Upper lobe of left lung (tissue), 6 donors: Measurements from ENCODE around the gene DLGAP4. TPM values are rescaled to one million over a fixed set of nuclear protein-coding genes. Genes with fewer than 3 reads are reported as not detected.
A peak's percentile ranks its signal among the peaks of the same experiment; 100 is the strongest.

Experiments used
- ATAC-seq, 2 donors: fragments of 200-7000 bp; cut with Tn5 transposase; one replicate each; pipeline ENCODE4 v1.9.1; 2022; ENCODE audit warnings: mild to moderate bottlenecking in 2 of 2, moderate library complexity in 2 of 2; ENCODE audit not compliant: low FRiP score in 2 of 2
- DNase-seq, 2 donors: peaks; one replicate each; pipeline ENCODE4 v3.0.0-alpha.2; 2019 to 2020
- H3K27ac ChIP-seq, 4 donors: fragments of 200-600 bp; sonication (generic); one replicate each; pipeline ENCODE4 v1.5.1; 2016 to 2019
- H3K27me3 ChIP-seq, 4 donors: fragments of 200-600 bp; sonication (generic); one replicate each; pipeline ENCODE4 v1.5.1; 2017 to 2019
- H3K36me3 ChIP-seq, 4 donors: fragments of 200-600 bp; sonication (generic); one replicate each; pipeline ENCODE4 v1.5.1; 2016 to 2019
- H3K4me1 ChIP-seq, 4 donors: fragments of 200-600 bp; sonication (generic); one replicate each; pipeline ENCODE4 v1.5.1; 2018 to 2019
- H3K4me3 ChIP-seq, 4 donors: fragments of 200-600 bp; sonication (generic); one replicate each; pipeline ENCODE4 v1.5.1; 2017 to 2019; ENCODE audit warnings: mild to moderate bottlenecking in 2 of 4, moderate library complexity in 1 of 4
- H3K9me3 ChIP-seq, 4 donors: fragments of 200-600 bp; sonication (generic); one replicate each; pipeline ENCODE4 v1.5.1; 2018 to 2019
- EP300 ChIP-seq, 4 donors: sonication (generic); formaldehyde crosslinking; IDR thresholded peaks; one replicate each; pipeline ENCODE4 v1.5.1; 2017; ENCODE audit warnings: antibody characterized with exemption in 4 of 4, control low read depth in 2 of 4
- POLR2A ChIP-seq, 4 donors: fragments of 450-650 bp; IDR thresholded peaks; one replicate each; pipeline ENCODE4 v1.5.1; 2016 to 2017; ENCODE audit warnings: antibody characterized with exemption in 4 of 4, mild to moderate bottlenecking in 2 of 4
- POLR2AphosphoS5 ChIP-seq, 2 donors: sonication (generic); formaldehyde crosslinking; IDR thresholded peaks; one replicate each; pipeline ENCODE4 v1.5.1; 2017; ENCODE audit warnings: antibody characterized with exemption in 2 of 2
- WGBS, 2 donors: methylation state at CpG; one replicate each; pipeline ENCODE4 v1.1.5; 2017 to 2018; 5-methylcytosine and 5-hydroxymethylcytosine counted together
- total RNA-seq, 6 donors: library from RNA; depleted of rRNA in 4 of 6; stranded (reverse); fragments of >200 nt in 4 of 6; gene quantifications; one replicate each; pipeline versions ENCODE4 v1.1.0 to v1.2.1, GENCODE V29; 2016 to 2021
- TF ChIP-seq, protein P1 (sequence below), 6 experiments: fragments of 450-650 bp in 4 of 6; fragments of 200-600 bp in 2 of 6; sonication (generic) in 2 of 6; IDR thresholded peaks; one replicate each; pipeline ENCODE4 v1.5.1; 2016 to 2019; ENCODE audit warnings: antibody characterized with exemption in 6 of 6
- donor health status: DM: no; HTN: no; CAD: no; lungs with moderate emphysema.
- donor health status: DM: no; HTN: yes; CAD: no; lungs with severe emphysema.

DLGAP4 gene
- total RNA-seq, 6 donors from 2014 or later, result 31.5 to 92.0 (median 49.9) TPM

DNA sequence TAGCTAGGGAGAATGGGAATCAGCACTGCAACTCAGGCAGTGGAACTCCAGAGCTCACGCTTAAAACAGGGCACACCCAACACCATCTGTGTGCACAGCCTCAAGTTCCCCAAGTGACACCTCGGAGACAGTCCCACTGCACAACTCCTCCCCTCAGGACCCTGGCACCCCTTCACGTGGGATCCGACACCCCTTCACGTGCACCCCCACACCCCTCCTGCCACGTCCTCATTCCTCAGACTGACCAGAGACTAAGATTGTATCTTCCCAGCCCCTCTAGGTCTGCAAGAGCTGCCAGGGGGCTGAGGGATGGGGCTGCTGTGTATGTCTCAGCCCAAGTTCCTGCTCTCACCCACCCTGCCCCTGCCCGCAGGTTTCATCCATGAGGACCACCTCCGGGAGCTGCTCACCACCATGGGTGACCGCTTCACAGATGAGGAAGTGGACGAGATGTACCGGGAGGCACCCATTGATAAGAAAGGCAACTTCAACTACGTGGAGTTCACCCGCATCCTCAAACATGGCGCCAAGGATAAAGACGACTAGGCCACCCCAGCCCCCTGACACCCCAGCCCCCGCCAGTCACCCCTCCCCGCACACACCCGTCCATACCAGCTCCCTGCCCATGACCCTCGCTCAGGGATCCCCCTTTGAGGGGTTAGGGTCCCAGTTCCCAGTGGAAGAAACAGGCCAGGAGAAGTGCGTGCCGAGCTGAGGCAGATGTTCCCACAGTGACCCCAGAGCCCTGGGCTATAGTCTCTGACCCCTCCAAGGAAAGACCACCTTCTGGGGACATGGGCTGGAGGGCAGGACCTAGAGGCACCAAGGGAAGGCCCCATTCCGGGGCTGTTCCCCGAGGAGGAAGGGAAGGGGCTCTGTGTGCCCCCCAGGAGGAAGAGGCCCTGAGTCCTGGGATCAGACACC lies 242.8 kb downstream of the DLGAP4 start:
- WGBS, 2 donors, result 87 to 89% methylated on average over 15 to 17 of the region's 23 CpGs
- Histone ChIP-seq H3K27ac (peak overlapping the region in 1 of 4 donors; percentile 35), H3K9me3 (no peaks in the 10 kb centered on the region), H3K4me1 (peaks cover 7 to 15% (median 10%) of the 10 kb centered on the region in 4 donors), H3K4me3 (no peak overlapping the region), H3K27me3 (no peaks in the 10 kb centered on the region), H3K36me3 (peaks cover 0 to 46% (median 19%) of the 10 kb centered on the region in 4 donors)
- DNase-seq, result no peak
- ATAC-seq, result no peak
- TF ChIP-seq, protein P1, sequence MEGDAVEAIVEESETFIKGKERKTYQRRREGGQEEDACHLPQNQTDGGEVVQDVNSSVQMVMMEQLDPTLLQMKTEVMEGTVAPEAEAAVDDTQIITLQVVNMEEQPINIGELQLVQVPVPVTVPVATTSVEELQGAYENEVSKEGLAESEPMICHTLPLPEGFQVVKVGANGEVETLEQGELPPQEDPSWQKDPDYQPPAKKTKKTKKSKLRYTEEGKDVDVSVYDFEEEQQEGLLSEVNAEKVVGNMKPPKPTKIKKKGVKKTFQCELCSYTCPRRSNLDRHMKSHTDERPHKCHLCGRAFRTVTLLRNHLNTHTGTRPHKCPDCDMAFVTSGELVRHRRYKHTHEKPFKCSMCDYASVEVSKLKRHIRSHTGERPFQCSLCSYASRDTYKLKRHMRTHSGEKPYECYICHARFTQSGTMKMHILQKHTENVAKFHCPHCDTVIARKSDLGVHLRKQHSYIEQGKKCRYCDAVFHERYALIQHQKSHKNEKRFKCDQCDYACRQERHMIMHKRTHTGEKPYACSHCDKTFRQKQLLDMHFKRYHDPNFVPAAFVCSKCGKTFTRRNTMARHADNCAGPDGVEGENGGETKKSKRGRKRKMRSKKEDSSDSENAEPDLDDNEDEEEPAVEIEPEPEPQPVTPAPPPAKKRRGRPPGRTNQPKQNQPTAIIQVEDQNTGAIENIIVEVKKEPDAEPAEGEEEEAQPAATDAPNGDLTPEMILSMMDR (IDR thresholded peaks at IDR 0.05), result no peak

GRCh38 chr20:36549628-36549941 lies 243.4 kb downstream of the DLGAP4 start:
- Histone ChIP-seq H3K9me3 (no peaks in the 10 kb centered on the region), H3K27me3 (no peaks in the 10 kb centered on the region), H3K36me3 (peaks cover 0 to 46% (median 19%) of the 10 kb centered on the region in 4 donors), H3K4me3 (no peak overlapping the region), H3K27ac (peak overlapping the region in 3 of 4 donors; percentile 2 to 48 (median 35)), H3K4me1 (peaks cover 2 to 8% (median 4%) of the 10 kb centered on the region in 4 donors)
- TF ChIP-seq POLR2A (IDR thresholded peaks at IDR 0.05) (no peak), EP300 (IDR thresholded peaks at IDR 0.05) (no peak), POLR2AphosphoS5 (IDR thresholded peaks at IDR 0.05) (no peak)
- TF ChIP-seq, protein P1 (IDR thresholded peaks at IDR 0.05), result no peak
- peak in 1 of 2 donors; percentile 3 for ATAC-seq
- DNase-seq, result no peak
- 71 to 93% methylated on average over 2 to 8 of the region's 9 CpGs for WGBS, 2 donors

DNA sequence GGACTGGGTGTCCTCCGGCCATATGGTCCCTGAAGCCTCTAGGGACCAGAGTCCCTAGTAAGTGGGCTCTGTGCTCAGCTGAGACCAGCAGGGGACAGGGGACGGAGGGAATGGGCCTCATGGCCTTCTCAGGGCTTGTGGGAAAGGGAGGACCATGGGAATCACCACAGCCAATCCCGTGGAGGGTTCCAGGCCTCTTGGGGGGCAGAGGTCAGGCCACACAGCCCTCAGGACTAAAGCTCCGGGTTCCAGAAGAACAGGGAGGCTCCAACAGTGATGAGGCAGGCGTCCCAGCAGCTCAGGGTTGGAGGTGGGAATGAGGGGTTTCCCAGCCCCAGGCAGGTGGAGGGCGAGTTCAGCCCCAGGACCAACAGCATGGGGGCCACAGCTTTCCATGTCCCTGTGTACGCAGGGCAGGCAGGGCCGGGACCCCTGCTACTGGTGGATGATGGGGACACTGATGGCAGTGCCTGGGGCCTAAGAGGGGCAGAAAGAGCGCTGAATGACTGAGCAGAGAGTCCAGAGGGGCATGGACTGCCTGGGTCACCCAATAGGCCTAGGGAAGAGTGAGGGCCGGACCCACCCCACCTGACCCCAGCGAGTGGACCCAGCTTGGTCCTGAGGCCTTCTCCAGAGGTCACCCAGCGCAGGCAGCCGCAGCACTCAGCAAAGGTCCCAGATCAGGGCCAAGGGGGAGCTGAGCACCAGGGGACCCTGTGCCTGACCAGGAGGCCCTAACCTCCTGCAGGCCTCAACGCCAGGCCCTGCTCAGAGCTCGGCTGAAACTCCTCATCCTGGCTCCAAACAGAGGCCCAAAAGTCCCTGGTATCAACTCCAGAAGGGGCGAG lies 244.0 kb downstream of the DLGAP4 start:
- TF ChIP-seq, protein P1 (IDR thresholded peaks at IDR 0.05), result no peak
- TF ChIP-seq POLR2AphosphoS5 (IDR thresholded peaks at IDR 0.05), result no peak
- TF ChIP-seq EP300 (IDR thresholded peaks at IDR 0.05), result no peak
- no peak for TF ChIP-seq POLR2A (IDR thresholded peaks at IDR 0.05)
- peaks cover 0 to 41% (median 18%) of the 10 kb centered on the region in 4 donors for H3K36me3 ChIP-seq
- DNase-seq (no peak), ATAC-seq (peak; percentile 5 to 35)
- no peak overlapping the region for H3K4me3 ChIP-seq
- H3K27ac ChIP-seq, result peak overlapping the region in 3 of 4 donors; percentile 2 to 48 (median 35)
- H3K9me3 ChIP-seq, result no peaks in the 10 kb centered on the region
- WGBS, 2 donors, result 86 to 87% methylated on average over 9 to 16 of the region's 16 CpGs
- H3K27me3 ChIP-seq, result no peaks in the 10 kb centered on the region
- peaks cover 0 to 4% (median 0%) of the 10 kb centered on the region in 4 donors for H3K4me1 ChIP-seq

DNA sequence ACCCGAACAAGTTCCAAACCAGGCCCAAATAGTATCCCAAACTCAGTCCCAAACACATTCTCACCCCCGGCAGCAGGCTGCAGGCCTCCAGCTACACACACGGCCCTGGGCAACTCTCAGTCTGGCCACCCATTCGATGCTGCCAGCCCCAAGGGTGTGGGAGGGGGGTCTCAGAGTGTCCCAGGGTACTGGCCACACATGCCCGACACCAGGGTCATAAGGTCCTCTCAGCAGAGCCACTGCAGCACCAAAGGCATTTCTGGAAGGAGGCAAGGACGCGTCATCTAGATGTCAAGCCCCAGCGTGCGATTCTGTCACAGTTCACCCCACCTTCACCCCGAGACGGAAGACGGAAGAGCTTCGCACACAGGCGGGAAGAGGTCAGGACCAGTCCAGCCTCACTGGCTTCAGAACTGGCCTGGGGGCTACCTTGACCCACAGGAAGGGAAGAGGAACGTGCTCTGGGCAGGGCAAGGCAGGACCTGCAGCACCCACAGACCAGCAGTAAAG lies 244.7 kb downstream of the DLGAP4 start:
- DNase-seq (no peak), ATAC-seq (peak in 1 of 2 donors; percentile 14)
- peaks cover 0 to 34% (median 16%) of the 10 kb centered on the region in 4 donors for H3K36me3 ChIP-seq
- 76 to 78% methylated on average over 5 to 15 of the region's 15 CpGs for whole genome bisulfite sequencing, 2 donors
- H3K9me3 ChIP-seq, result no peaks in the 10 kb centered on the region
- peaks cover 0 to 4% (median 0%) of the 10 kb centered on the region in 4 donors for H3K4me1 ChIP-seq
- TF ChIP-seq EP300 (IDR thresholded peaks at IDR 0.05) (no peak), POLR2AphosphoS5 (IDR thresholded peaks at IDR 0.05) (no peak), POLR2A (IDR thresholded peaks at IDR 0.05) (no peak)
- TF ChIP-seq, protein P1 (IDR thresholded peaks at IDR 0.05), result no peak
- H3K27me3 ChIP-seq, result no peaks in the 10 kb centered on the region
- no peak overlapping the region for H3K4me3 ChIP-seq
- peak overlapping the region in 2 of 4 donors; percentile 2 to 48 for H3K27ac ChIP-seq
